Loucy (cell line): ENCODE data around the gene MAP3K5.

Experiments used
- EZH2phosphoT487 ChIP-seq: fragments of 200-600 bp; IDR thresholded peaks from 2 replicates; pipeline ENCODE4 v1.6.1; 2018; ENCODE audit warnings: antibody characterized with exemption, mild to moderate bottlenecking, moderate library complexity, borderline replicate concordance
- TF ChIP-seq, protein P1 (sequence below): fragments of 200-600 bp; sonication (generic); conservative IDR thresholded peaks from 2 replicates; pipeline ENCODE4 v1.5.1; 2014; ENCODE audit warnings: mild to moderate bottlenecking, antibody characterized with exemption, low read length

- TF ChIP-seq EZH2phosphoT487: no peak
- TF ChIP-seq, protein P1, sequence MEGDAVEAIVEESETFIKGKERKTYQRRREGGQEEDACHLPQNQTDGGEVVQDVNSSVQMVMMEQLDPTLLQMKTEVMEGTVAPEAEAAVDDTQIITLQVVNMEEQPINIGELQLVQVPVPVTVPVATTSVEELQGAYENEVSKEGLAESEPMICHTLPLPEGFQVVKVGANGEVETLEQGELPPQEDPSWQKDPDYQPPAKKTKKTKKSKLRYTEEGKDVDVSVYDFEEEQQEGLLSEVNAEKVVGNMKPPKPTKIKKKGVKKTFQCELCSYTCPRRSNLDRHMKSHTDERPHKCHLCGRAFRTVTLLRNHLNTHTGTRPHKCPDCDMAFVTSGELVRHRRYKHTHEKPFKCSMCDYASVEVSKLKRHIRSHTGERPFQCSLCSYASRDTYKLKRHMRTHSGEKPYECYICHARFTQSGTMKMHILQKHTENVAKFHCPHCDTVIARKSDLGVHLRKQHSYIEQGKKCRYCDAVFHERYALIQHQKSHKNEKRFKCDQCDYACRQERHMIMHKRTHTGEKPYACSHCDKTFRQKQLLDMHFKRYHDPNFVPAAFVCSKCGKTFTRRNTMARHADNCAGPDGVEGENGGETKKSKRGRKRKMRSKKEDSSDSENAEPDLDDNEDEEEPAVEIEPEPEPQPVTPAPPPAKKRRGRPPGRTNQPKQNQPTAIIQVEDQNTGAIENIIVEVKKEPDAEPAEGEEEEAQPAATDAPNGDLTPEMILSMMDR: no peak
Measured at GRCh38 chr6:136777651-136778050, 14.6 kb downstream of the MAP3K5 start.
